GM23338 (cell line): ENCODE measurements around the gene KCNF1. TPM values are rescaled to one million over a fixed set of nuclear protein-coding genes. Genes with fewer than 3 reads are reported as not detected.
A peak's percentile ranks its signal among the peaks of the same experiment; 100 is the strongest.

ENCODE experiments used
- ATAC-seq: fragments of 200-7000 bp; cut with Tn5 transposase; 3 replicates; pipeline ENCODE4 v1.9.1; 2020
- DNase-seq: peaks from one replicate; pipeline ENCODE4 v3.0.0-alpha.2; 2015; ENCODE audit warnings: low spot score
- H2AFZ ChIP-seq: fragments of 200-600 bp; sonication (generic); 2 replicates; pipeline ENCODE4 v1.8.0; 2016; ENCODE audit warnings: antibody characterized with exemption, mild to moderate bottlenecking, moderate library complexity
- H3F3A ChIP-seq: fragments of 200-600 bp; sonication (generic); replicated peaks from 2 replicates; pipeline ENCODE4 v1.8.0; 2017; ENCODE audit warnings: antibody characterized with exemption, mixed run types, low read depth
- H3K27ac ChIP-seq: fragments of 200-600 bp; sonication (generic); 2 replicates; pipeline ENCODE4 v1.6.1; 2016; ENCODE audit warnings: low read depth
- H3K27me3 ChIP-seq: fragments of 200-600 bp; sonication (generic); 2 replicates; pipeline ENCODE4 v1.8.0; 2016; ENCODE audit warnings: mild to moderate bottlenecking, mixed run types, moderate library complexity; ENCODE audit not compliant: insufficient read depth
- H3K36me3 ChIP-seq: fragments of 200-600 bp; sonication (generic); 2 replicates; pipeline ENCODE4 v1.8.0; 2016; ENCODE audit warnings: mild to moderate bottlenecking; ENCODE audit not compliant: insufficient read depth
- H3K4me1 ChIP-seq: fragments of 200-600 bp; sonication (generic); 2 replicates; pipeline ENCODE4 v1.8.0; 2016; ENCODE audit warnings: mild to moderate bottlenecking, moderate library complexity; ENCODE audit not compliant: insufficient read depth
- H3K4me2 ChIP-seq: fragments of 200-600 bp; sonication (generic); 2 replicates; pipeline ENCODE4 v1.7.1; 2017; ENCODE audit warnings: mixed run types
- H3K4me3 ChIP-seq: fragments of 200-600 bp; sonication (generic); 2 replicates; pipeline ENCODE4 v1.6.1; 2016; ENCODE audit warnings: mixed run types
- H3K79me2 ChIP-seq: fragments of 200-600 bp; sonication (generic); replicated peaks from 2 replicates; pipeline ENCODE4 v1.8.0; 2017; ENCODE audit warnings: mild to moderate bottlenecking; ENCODE audit not compliant: insufficient read depth
- H3K9me2 ChIP-seq: fragments of 200-600 bp; sonication (generic); 2 replicates; pipeline ENCODE4 v1.8.0; 2017; ENCODE audit not compliant: insufficient read depth
- H4K20me1 ChIP-seq: fragments of 200-600 bp; sonication (generic); replicated peaks from 2 replicates; pipeline ENCODE4 v1.8.0; 2017; ENCODE audit warnings: mild to moderate bottlenecking; ENCODE audit not compliant: insufficient read depth
- H3K27ac Mint-ChIP-seq: 2 replicates; pipeline ENCODE4 v1.8.0; 2020; ENCODE audit warnings: inconsistent platforms, mild to moderate bottlenecking, moderate library complexity, mixed read lengths
- H3K27me3 Mint-ChIP-seq: 3 replicates; pipeline ENCODE4 v1.8.0; 2022; ENCODE audit warnings: low read depth, mild to moderate bottlenecking, moderate library complexity, mixed read lengths, inconsistent platforms; ENCODE audit not compliant: insufficient read depth, poor library complexity
- H3K36me3 Mint-ChIP-seq: 3 replicates; pipeline ENCODE4 v1.8.0; 2021; ENCODE audit warnings: low read depth, mild to moderate bottlenecking, inconsistent platforms, moderate library complexity, mixed read lengths
- H3K4me1 Mint-ChIP-seq: 3 replicates; pipeline ENCODE4 v1.8.0; 2020; ENCODE audit warnings: mild to moderate bottlenecking, inconsistent platforms, mixed read lengths
- H3K4me3 Mint-ChIP-seq: 3 replicates; pipeline ENCODE4 v1.8.0; 2021; ENCODE audit warnings: moderate library complexity, mild to moderate bottlenecking, inconsistent platforms, mixed read lengths
- H3K9me3 Mint-ChIP-seq: 3 replicates; pipeline ENCODE4 v1.8.0; 2020; ENCODE audit warnings: moderate library complexity, mild to moderate bottlenecking, inconsistent platforms, mixed read lengths
- CREB1 ChIP-seq: fragments of 250-450 bp; sonication (Bioruptor Pico); IDR thresholded peaks from 2 replicates; pipeline ENCODE4 v1.5.0; 2020; ENCODE audit warnings: low read depth, mild to moderate bottlenecking, moderate library complexity
- EZH2 ChIP-seq: fragments of 200-600 bp; sonication (generic); IDR thresholded peaks from one replicate; pipeline ENCODE4 v1.8.0; 2017; ENCODE audit warnings: antibody characterized with exemption, mild to moderate bottlenecking, low read depth; ENCODE audit not compliant: unreplicated experiment
- EZH2phosphoT487 ChIP-seq: fragments of 200-600 bp; sonication (generic); IDR thresholded peaks from one replicate; pipeline ENCODE4 v1.8.1; 2018; ENCODE audit warnings: antibody characterized with exemption; ENCODE audit not compliant: unreplicated experiment
- JUNB ChIP-seq: IDR thresholded peaks from one replicate; pipeline ENCODE4 v1.6.1; 2016; ENCODE audit warnings: antibody characterized with exemption; ENCODE audit not compliant: unreplicated experiment
- NANOG ChIP-seq: IDR thresholded peaks from 2 replicates; pipeline ENCODE4 v1.6.1; 2016; ENCODE audit warnings: antibody characterized with exemption, borderline replicate concordance
- POLR2AphosphoS5 ChIP-seq: IDR thresholded peaks from 2 replicates; pipeline ENCODE4 v1.6.1; 2016; ENCODE audit warnings: antibody characterized with exemption, low read depth
- ZNF331 ChIP-seq: fragments of 250-450 bp; sonication (Bioruptor Pico); IDR thresholded peaks from 2 replicates; pipeline ENCODE4 v1.5.0; 2020; ENCODE audit warnings: low read depth, mild to moderate bottlenecking, moderate library complexity
- long read RNA-seq: library from polyadenylated mRNA; unstranded; transcript quantifications from one replicate; pipeline ENCODE4 v2.0.0, GENCODE V29; 2020; ENCODE audit not compliant: unreplicated experiment
- polyA plus RNA-seq: library from polyadenylated mRNA; unstranded; fragments of >200 nt; fragmentation: Nextera tagmentation; extraction: Ambion mirVana; gene quantifications from 2 replicates; pipeline ENCODE4 v1.2.1, GENCODE V29; 2016
- total RNA-seq: library from RNA; depleted of rRNA; stranded (reverse); fragments of >200 nt; shearing (Covaris generic); gene quantifications from 2 replicates; pipeline ENCODE4 v1.2.3, GENCODE V29; 2014; rRNA removed
- TF ChIP-seq, protein P1 (sequence below): IDR thresholded peaks from 2 replicates; pipeline ENCODE4 v1.6.1; 2016; ENCODE audit warnings: antibody characterized with exemption
- TF ChIP-seq, protein P2 (sequence below), 2 experiments: fragments of 200-600 bp in 1 of 2; sonication (generic) in 1 of 2; conservative IDR thresholded peaks; 2 replicates each; pipeline versions ENCODE4 v1.5.1 to v1.6.1; 2016 to 2017; ENCODE audit warnings: antibody characterized with exemption in 2 of 2, low read depth in 2 of 2, mild to moderate bottlenecking in 2 of 2, moderate library complexity in 1 of 2
- TF ChIP-seq, protein P3 (sequence below): fragments of 250-450 bp; sonication (Bioruptor Pico); IDR thresholded peaks from 2 replicates; pipeline ENCODE4 v1.5.0; 2020; ENCODE audit warnings: mild to moderate bottlenecking, moderate library complexity
- TF ChIP-seq, protein P4 (sequence below): IDR thresholded peaks from one replicate; pipeline ENCODE4 v1.6.1; 2018; ENCODE audit warnings: antibody characterized with exemption; ENCODE audit not compliant: unreplicated experiment

Gene KCNF1, protein sequence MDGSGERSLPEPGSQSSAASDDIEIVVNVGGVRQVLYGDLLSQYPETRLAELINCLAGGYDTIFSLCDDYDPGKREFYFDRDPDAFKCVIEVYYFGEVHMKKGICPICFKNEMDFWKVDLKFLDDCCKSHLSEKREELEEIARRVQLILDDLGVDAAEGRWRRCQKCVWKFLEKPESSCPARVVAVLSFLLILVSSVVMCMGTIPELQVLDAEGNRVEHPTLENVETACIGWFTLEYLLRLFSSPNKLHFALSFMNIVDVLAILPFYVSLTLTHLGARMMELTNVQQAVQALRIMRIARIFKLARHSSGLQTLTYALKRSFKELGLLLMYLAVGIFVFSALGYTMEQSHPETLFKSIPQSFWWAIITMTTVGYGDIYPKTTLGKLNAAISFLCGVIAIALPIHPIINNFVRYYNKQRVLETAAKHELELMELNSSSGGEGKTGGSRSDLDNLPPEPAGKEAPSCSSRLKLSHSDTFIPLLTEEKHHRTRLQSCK
- total RNA-seq (0.70 and 1.5 TPM in 2 replicates), polyA plus RNA-seq (0.11 and 0.19 TPM in 2 replicates)
- long read RNA-seq: 0 reads

DNA sequence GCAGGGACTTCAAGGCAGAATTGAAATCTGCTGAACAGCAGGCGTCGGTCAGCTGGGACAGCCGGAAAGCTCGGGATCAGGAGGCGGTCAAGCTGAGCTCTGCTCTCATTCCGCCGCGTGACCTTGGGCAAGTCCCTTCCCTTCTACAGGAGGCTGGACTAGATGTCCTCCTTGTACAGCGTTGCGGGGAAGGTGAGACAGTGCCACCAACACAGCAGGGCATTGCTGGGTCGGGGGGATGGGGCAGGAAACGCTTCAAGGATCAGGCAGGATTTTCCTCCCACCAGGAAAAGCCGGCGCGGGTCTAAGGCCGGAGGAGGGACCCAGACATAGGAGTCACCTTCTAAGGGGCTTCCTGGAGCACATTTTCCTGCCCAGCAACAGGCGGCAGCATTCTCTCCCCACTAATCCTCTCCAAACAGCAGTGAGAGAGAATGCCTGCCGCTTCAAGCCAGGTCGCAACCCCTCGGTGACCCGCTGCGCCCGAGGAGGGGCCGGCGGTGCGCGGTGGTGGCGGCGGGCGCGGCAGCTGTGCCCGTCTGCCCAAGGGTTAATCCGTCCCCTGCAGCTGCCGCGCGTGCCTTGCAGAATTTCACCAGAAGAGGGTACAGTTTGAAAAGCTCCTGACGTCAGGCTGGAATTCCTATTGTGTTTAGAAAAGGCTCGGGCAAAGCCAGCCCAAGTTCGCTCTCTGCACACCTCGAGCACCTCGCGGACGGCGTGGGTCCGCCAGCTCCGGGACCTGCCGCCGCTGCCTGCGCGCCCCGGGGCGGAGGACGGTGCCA, at the start of gene KCNF1:
KCNF1 (plus strand) TSS at position 644 of the 785 bp plus-strand sequence. CDS start 493 bp downstream, outside the sequence.
- Mint-ChIP-seq H3K4me3 (peak within 1 kb of the TSS; percentile 69), H3K27me3 (peaks cover 29% of the 10 kb centered on the region), H3K27ac (no peak within 1 kb of the TSS), H3K4me1 (peaks cover 34% of the 10 kb centered on the region), H3K36me3 (peaks cover 2% of the 10 kb centered on the region; the same call in 2 of the 3 replicates), H3K9me3 (peaks cover 2% of the 10 kb centered on the region)
- Histone ChIP-seq H3K9me2 (no peaks in the 10 kb centered on the region), H3K27me3 (peaks cover 40% of the 10 kb centered on the region), H3K79me2 (no peaks in the 10 kb centered on the region), H3K4me1 (peaks cover 5% of the 10 kb centered on the region; the same call in 1 of the 2 replicates), H3K4me3 (peak within 1 kb of the TSS; percentile 71), H4K20me1 (no peaks in the 10 kb centered on the region), H3K36me3 (no peaks in the 10 kb centered on the region), H3F3A (no peaks in the 10 kb centered on the region), H3K27ac (no peak within 1 kb of the TSS), H3K4me2 (peak within 1 kb of the TSS; percentile 88), H2AFZ (peak within 1 kb of the TSS; percentile 94)
- no peak for TF ChIP-seq NANOG
- no peak for TF ChIP-seq EZH2phosphoT487
- TF ChIP-seq, protein P1, sequence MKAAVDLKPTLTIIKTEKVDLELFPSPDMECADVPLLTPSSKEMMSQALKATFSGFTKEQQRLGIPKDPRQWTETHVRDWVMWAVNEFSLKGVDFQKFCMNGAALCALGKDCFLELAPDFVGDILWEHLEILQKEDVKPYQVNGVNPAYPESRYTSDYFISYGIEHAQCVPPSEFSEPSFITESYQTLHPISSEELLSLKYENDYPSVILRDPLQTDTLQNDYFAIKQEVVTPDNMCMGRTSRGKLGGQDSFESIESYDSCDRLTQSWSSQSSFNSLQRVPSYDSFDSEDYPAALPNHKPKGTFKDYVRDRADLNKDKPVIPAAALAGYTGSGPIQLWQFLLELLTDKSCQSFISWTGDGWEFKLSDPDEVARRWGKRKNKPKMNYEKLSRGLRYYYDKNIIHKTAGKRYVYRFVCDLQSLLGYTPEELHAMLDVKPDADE: no peak
- TF ChIP-seq CREB1 (CRISPR knock-in tag): peak; percentile 44
- TF ChIP-seq EZH2: peak; percentile 42
- TF ChIP-seq, protein P2, sequence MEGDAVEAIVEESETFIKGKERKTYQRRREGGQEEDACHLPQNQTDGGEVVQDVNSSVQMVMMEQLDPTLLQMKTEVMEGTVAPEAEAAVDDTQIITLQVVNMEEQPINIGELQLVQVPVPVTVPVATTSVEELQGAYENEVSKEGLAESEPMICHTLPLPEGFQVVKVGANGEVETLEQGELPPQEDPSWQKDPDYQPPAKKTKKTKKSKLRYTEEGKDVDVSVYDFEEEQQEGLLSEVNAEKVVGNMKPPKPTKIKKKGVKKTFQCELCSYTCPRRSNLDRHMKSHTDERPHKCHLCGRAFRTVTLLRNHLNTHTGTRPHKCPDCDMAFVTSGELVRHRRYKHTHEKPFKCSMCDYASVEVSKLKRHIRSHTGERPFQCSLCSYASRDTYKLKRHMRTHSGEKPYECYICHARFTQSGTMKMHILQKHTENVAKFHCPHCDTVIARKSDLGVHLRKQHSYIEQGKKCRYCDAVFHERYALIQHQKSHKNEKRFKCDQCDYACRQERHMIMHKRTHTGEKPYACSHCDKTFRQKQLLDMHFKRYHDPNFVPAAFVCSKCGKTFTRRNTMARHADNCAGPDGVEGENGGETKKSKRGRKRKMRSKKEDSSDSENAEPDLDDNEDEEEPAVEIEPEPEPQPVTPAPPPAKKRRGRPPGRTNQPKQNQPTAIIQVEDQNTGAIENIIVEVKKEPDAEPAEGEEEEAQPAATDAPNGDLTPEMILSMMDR (conservative IDR thresholded peaks at IDR 0.05; ENCODE audit: low read depth in 2 of 2): peak; percentile 16 to 37; a peak in 3 of 4 replicates
- TF ChIP-seq ZNF331 (CRISPR knock-in tag): no peak
- no peak for TF ChIP-seq JUNB
- no peak for TF ChIP-seq POLR2AphosphoS5
- TF ChIP-seq, protein P3, sequence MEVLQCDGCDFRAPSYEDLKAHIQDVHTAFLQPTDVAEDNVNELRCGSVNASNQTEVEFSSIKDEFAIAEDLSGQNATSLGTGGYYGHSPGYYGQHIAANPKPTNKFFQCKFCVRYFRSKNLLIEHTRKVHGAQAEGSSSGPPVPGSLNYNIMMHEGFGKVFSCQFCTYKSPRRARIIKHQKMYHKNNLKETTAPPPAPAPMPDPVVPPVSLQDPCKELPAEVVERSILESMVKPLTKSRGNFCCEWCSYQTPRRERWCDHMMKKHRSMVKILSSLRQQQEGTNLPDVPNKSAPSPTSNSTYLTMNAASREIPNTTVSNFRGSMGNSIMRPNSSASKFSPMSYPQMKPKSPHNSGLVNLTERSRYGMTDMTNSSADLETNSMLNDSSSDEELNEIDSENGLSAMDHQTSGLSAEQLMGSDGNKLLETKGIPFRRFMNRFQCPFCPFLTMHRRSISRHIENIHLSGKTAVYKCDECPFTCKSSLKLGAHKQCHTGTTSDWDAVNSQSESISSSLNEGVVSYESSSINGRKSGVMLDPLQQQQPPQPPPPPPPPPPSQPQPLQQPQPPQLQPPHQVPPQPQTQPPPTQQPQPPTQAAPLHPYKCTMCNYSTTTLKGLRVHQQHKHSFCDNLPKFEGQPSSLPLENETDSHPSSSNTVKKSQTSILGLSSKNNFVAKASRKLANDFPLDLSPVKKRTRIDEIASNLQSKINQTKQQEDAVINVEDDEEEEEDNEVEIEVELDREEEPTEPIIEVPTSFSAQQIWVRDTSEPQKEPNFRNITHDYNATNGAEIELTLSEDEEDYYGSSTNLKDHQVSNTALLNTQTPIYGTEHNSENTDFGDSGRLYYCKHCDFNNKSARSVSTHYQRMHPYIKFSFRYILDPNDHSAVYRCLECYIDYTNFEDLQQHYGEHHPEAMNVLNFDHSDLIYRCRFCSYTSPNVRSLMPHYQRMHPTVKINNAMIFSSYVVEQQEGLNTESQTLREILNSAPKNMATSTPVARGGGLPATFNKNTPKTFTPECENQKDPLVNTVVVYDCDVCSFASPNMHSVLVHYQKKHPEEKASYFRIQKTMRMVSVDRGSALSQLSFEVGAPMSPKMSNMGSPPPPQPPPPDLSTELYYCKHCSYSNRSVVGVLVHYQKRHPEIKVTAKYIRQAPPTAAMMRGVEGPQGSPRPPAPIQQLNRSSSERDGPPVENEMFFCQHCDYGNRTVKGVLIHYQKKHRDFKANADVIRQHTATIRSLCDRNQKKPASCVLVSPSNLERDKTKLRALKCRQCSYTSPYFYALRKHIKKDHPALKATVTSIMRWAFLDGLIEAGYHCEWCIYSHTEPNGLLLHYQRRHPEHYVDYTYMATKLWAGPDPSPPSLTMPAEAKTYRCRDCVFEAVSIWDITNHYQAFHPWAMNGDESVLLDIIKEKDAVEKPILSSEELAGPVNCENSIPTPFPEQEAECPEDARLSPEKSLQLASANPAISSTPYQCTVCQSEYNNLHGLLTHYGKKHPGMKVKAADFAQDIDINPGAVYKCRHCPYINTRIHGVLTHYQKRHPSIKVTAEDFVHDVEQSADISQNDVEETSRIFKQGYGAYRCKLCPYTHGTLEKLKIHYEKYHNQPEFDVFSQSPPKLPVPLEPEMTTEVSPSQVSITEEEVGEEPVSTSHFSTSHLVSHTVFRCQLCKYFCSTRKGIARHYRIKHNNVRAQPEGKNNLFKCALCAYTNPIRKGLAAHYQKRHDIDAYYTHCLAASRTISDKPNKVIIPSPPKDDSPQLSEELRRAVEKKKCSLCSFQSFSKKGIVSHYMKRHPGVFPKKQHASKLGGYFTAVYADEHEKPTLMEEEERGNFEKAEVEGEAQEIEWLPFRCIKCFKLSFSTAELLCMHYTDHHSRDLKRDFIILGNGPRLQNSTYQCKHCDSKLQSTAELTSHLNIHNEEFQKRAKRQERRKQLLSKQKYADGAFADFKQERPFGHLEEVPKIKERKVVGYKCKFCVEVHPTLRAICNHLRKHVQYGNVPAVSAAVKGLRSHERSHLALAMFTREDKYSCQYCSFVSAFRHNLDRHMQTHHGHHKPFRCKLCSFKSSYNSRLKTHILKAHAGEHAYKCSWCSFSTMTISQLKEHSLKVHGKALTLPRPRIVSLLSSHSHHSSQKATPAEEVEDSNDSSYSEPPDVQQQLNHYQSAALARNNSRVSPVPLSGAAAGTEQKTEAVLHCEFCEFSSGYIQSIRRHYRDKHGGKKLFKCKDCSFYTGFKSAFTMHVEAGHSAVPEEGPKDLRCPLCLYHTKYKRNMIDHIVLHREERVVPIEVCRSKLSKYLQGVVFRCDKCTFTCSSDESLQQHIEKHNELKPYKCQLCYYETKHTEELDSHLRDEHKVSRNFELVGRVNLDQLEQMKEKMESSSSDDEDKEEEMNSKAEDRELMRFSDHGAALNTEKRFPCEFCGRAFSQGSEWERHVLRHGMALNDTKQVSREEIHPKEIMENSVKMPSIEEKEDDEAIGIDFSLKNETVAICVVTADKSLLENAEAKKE (CRISPR knock-in tag): no peak
- TF ChIP-seq, protein P4, sequence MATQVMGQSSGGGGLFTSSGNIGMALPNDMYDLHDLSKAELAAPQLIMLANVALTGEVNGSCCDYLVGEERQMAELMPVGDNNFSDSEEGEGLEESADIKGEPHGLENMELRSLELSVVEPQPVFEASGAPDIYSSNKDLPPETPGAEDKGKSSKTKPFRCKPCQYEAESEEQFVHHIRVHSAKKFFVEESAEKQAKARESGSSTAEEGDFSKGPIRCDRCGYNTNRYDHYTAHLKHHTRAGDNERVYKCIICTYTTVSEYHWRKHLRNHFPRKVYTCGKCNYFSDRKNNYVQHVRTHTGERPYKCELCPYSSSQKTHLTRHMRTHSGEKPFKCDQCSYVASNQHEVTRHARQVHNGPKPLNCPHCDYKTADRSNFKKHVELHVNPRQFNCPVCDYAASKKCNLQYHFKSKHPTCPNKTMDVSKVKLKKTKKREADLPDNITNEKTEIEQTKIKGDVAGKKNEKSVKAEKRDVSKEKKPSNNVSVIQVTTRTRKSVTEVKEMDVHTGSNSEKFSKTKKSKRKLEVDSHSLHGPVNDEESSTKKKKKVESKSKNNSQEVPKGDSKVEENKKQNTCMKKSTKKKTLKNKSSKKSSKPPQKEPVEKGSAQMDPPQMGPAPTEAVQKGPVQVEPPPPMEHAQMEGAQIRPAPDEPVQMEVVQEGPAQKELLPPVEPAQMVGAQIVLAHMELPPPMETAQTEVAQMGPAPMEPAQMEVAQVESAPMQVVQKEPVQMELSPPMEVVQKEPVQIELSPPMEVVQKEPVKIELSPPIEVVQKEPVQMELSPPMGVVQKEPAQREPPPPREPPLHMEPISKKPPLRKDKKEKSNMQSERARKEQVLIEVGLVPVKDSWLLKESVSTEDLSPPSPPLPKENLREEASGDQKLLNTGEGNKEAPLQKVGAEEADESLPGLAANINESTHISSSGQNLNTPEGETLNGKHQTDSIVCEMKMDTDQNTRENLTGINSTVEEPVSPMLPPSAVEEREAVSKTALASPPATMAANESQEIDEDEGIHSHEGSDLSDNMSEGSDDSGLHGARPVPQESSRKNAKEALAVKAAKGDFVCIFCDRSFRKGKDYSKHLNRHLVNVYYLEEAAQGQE: no peak
- ATAC-seq: peak; percentile 50
- DNase-seq: peak; percentile 74
